HFFc6 (cell line): ENCODE measurements around the gene MED28. TPM values are rescaled to one million over a fixed set of nuclear protein-coding genes. Genes with fewer than 3 reads are reported as not detected.

Experiments used
- DNase-seq: peaks from one replicate; pipeline ENCODE4 v3.0.0-alpha.2; 2018
- H3K27ac Mint-ChIP-seq: 2 replicates; pipeline ENCODE4 v1.8.0; 2020; ENCODE audit warnings: mild to moderate bottlenecking, mixed read lengths
- H3K27me3 Mint-ChIP-seq: 2 replicates; pipeline ENCODE4 v1.8.0; 2021; ENCODE audit warnings: mild to moderate bottlenecking, moderate library complexity, mixed read lengths; ENCODE audit not compliant: insufficient read depth
- H3K36me3 Mint-ChIP-seq: 2 replicates; pipeline ENCODE4 v1.8.0; 2021; ENCODE audit warnings: low read depth, mixed read lengths
- H3K4me1 Mint-ChIP-seq: 2 replicates; pipeline ENCODE4 v1.8.0; 2020; ENCODE audit warnings: low read depth, mixed read lengths
- H3K4me3 Mint-ChIP-seq: 2 replicates; pipeline ENCODE4 v1.8.0; 2020; ENCODE audit warnings: mild to moderate bottlenecking, moderate library complexity, mixed read lengths
- H3K9me3 Mint-ChIP-seq: 2 replicates; pipeline ENCODE4 v1.8.0; 2020; ENCODE audit warnings: mild to moderate bottlenecking, mixed read lengths
- total RNA-seq, 6 experiments: library from RNA; stranded (reverse); fragmentation: NEBNext Ultra II Directional; extraction: Animal tissue kit (Norgen Biotek cat#: 25700); gene quantifications; 2 replicates in 1 of 6; 3 replicates in 5 of 6; pipeline ENCODE4 v1.2.3, GENCODE V29; 2021
- TF ChIP-seq, protein P1 (sequence below): fragments of 200-600 bp; sonication (generic); IDR thresholded peaks from 2 replicates; pipeline ENCODE4 v1.5.0; 2021; ENCODE audit warnings: antibody characterized with exemption, mild to moderate bottlenecking

MED28 gene
- total RNA-seq, 6 experiments from 2014 or later, result 32.4 to 40.1 (median 36.4) TPM

- H3K4me1 Mint-ChIP-seq, result peaks cover 2% of the 10 kb centered on the region
- H3K36me3 Mint-ChIP-seq, result peaks cover 25% of the 10 kb centered on the region
- H3K4me3 Mint-ChIP-seq, result no peak overlapping the region
- no peak overlapping the region for H3K27ac Mint-ChIP-seq
- TF ChIP-seq, protein P1, sequence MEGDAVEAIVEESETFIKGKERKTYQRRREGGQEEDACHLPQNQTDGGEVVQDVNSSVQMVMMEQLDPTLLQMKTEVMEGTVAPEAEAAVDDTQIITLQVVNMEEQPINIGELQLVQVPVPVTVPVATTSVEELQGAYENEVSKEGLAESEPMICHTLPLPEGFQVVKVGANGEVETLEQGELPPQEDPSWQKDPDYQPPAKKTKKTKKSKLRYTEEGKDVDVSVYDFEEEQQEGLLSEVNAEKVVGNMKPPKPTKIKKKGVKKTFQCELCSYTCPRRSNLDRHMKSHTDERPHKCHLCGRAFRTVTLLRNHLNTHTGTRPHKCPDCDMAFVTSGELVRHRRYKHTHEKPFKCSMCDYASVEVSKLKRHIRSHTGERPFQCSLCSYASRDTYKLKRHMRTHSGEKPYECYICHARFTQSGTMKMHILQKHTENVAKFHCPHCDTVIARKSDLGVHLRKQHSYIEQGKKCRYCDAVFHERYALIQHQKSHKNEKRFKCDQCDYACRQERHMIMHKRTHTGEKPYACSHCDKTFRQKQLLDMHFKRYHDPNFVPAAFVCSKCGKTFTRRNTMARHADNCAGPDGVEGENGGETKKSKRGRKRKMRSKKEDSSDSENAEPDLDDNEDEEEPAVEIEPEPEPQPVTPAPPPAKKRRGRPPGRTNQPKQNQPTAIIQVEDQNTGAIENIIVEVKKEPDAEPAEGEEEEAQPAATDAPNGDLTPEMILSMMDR, result no peak
- H3K9me3 Mint-ChIP-seq, result no peaks in the 10 kb centered on the region
- no peak for DNase-seq
- H3K27me3 Mint-ChIP-seq, result no peaks in the 10 kb centered on the region; the same call in 1 of the 2 replicates
These were observed 30.5 kb upstream of the MED28 start for GRCh38 chr4:17583941-17584340.

- H3K4me1 Mint-ChIP-seq, result no peaks in the 10 kb centered on the region
- no peaks in the 10 kb centered on the region; the same call in 1 of the 2 replicates for H3K27me3 Mint-ChIP-seq
- DNase-seq, result no peak
- H3K27ac Mint-ChIP-seq, result no peak overlapping the region
- no peaks in the 10 kb centered on the region for H3K9me3 Mint-ChIP-seq
- peaks cover 25% of the 10 kb centered on the region for H3K36me3 Mint-ChIP-seq
- TF ChIP-seq, protein P1, result no peak
- no peak overlapping the region for H3K4me3 Mint-ChIP-seq
These were observed 29.8 kb upstream of the MED28 start for GRCh38 chr4:17584521-17585213.

- no peaks in the 10 kb centered on the region; the same call in none of the 2 replicates for H3K27me3 Mint-ChIP-seq
- no peak for DNase-seq
- no peaks in the 10 kb centered on the region for H3K9me3 Mint-ChIP-seq
- no peaks in the 10 kb centered on the region for H3K4me1 Mint-ChIP-seq
- no peak overlapping the region for H3K27ac Mint-ChIP-seq
- H3K4me3 Mint-ChIP-seq, result no peak overlapping the region
- TF ChIP-seq, protein P1, result no peak
- H3K36me3 Mint-ChIP-seq, result peaks cover 21% of the 10 kb centered on the region
These were observed 27.2 kb upstream of the MED28 start for GRCh38 chr4:17587094-17587822.

GRCh38 chr4:17589355-17589754, 25.1 kb upstream of the MED28 start:
- Mint-ChIP-seq H3K27me3 (no peaks in the 10 kb centered on the region; the same call in none of the 2 replicates), H3K36me3 (peaks cover 21% of the 10 kb centered on the region), H3K27ac (no peak overlapping the region), H3K4me3 (no peak overlapping the region), H3K4me1 (no peaks in the 10 kb centered on the region), H3K9me3 (no peaks in the 10 kb centered on the region)
- DNase-seq, result no peak
- TF ChIP-seq, protein P1, result no peak

DNA sequence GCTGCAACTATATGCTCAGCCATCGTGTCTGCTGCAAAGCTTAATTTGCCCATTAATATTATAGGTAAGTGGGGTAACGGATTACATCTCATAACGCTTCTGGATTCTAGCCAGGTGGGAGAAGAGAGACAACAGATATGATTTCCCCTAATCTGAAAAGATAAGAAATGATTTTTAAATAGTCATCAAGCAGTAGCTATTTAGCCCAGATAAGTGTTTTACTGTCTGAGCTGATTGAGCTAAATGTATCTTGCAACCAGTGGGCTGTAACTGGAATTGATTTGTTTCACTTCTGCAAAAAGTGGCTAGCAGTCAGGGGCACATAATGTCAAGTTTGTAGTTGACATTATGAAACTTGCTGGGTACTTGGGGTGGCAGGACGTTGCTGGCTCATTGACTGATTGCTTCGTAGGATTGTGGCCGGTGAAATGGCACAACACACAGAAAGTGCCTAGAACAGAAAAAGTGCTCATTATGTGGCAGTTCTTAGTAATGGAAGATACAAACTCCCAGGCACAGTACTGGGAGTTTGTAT, 18.9 kb upstream of the MED28 start:
- Mint-ChIP-seq H3K36me3 (peaks cover 5% of the 10 kb centered on the region), H3K27me3 (no peaks in the 10 kb centered on the region; the same call in 1 of the 2 replicates), H3K4me1 (no peaks in the 10 kb centered on the region), H3K27ac (no peak overlapping the region), H3K9me3 (no peaks in the 10 kb centered on the region), H3K4me3 (no peak overlapping the region)
- TF ChIP-seq, protein P1, result no peak
- DNase-seq, result no peak
